C1 segment of cervical spinal cord (tissue), 14 donors: ENCODE data around the gene LRMDA.
"Not testable (repeated sequence)": the region's sequence is repeated elsewhere in the genome, so short reads cannot be mapped to it uniquely, and the experiment has no call there.

ENCODE experiments used
- DNase-seq, 14 donors: peaks; one replicate each; lab custom pipeline; 2025; lab: John Stamatoyannopoulos, UW

Gene LRMDA

GRCh38 chr10:75505840-75506506 lies 74.5 kb downstream of the LRMDA start:
- DNase-seq: no peak

- no peak for DNase-seq
These were observed 75.5 kb downstream of the LRMDA start for GRCh38 chr10:75506930-75507329.

GRCh38 chr10:75507469-75507868 lies 76.0 kb downstream of the LRMDA start:
- no peak for DNase-seq

GRCh38 chr10:75508239-75508813 lies 76.9 kb downstream of the LRMDA start:
- DNase-seq: no peak

GRCh38 chr10:75508814-75509306 lies 77.4 kb downstream of the LRMDA start:
- DNase-seq: no peak

GRCh38 chr10:75509706-75510105 lies 78.3 kb downstream of the LRMDA start:
- DNase-seq: no peak

GRCh38 chr10:75511011-75511410 lies 79.6 kb downstream of the LRMDA start:
- DNase-seq: no peak

GRCh38 chr10:75512203-75512933 lies 80.9 kb downstream of the LRMDA start:
- no peak for DNase-seq

GRCh38 chr10:75513292-75513885 lies 82.0 kb downstream of the LRMDA start:
- no peak for DNase-seq

GRCh38 chr10:75514830-75515229 lies 83.4 kb downstream of the LRMDA start:
- DNase-seq: no peak

- DNase-seq: not testable (repeated sequence)
These were observed 84.7 kb downstream of the LRMDA start for GRCh38 chr10:75516154-75516553.

GRCh38 chr10:75519213-75519612 lies 87.8 kb downstream of the LRMDA start:
- not testable (repeated sequence) for DNase-seq

- DNase-seq: not testable (repeated sequence)
These were observed 89.9 kb downstream of the LRMDA start for GRCh38 chr10:75521194-75521829.

GRCh38 chr10:75525067-75525466 lies 93.6 kb downstream of the LRMDA start:
- no peak for DNase-seq

- no peak for DNase-seq
These were observed 94.2 kb downstream of the LRMDA start for GRCh38 chr10:75525646-75526045.

GRCh38 chr10:75527542-75527941 lies 96.1 kb downstream of the LRMDA start:
- no peak for DNase-seq

- no peak for DNase-seq
These were observed 97.0 kb downstream of the LRMDA start for GRCh38 chr10:75528392-75528791.

- DNase-seq: peak in 1 of 14 donors; percentile 19
These were observed 98.9 kb downstream of the LRMDA start for GRCh38 chr10:75530299-75530698.

GRCh38 chr10:75531571-75532031 lies 100.2 kb downstream of the LRMDA start:
- no peak for DNase-seq

GRCh38 chr10:75532253-75532924 lies 101.0 kb downstream of the LRMDA start:
- no peak for DNase-seq

- no peak for DNase-seq
These were observed 106.7 kb downstream of the LRMDA start for GRCh38 chr10:75538144-75538543.
